OCI-LY3 (cell line): ENCODE measurements around the gene KXD1.

Experiments used
- EZH2phosphoT487 ChIP-seq: fragments of 200-600 bp; shearing (Covaris generic); IDR thresholded peaks from 2 replicates; pipeline ENCODE4 v1.6.1; 2018; ENCODE audit warnings: antibody characterized with exemption, mixed run types, low read depth
- TF ChIP-seq, protein P1 (sequence below): fragments of 200-600, 300-600 bp; sonication (generic); IDR thresholded peaks from 2 replicates; pipeline ENCODE4 v1.5.1; 2014; ENCODE audit warnings: antibody characterized with exemption, low read length, low read depth

DNA sequence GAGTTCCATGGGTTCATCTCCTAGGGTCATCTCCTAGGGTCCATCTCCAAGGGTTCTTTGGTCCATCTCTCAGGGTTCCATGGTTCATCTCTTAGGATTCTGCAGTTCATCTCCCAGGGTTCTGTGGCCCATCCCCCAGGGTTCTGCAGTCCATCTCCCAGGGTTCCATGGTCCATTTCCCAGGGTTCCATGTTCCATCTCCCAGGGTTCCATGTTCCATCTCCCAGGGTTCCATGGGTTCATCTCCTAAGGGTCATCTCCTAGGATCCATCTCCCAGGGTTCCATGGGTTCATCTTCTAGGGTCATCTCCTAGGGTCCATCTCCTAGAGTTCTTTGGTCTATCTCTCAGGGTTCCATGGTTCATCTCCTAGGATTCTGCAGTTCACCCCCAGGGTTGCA, 59.9 kb downstream of the KXD1 start:
- TF ChIP-seq, protein P1, sequence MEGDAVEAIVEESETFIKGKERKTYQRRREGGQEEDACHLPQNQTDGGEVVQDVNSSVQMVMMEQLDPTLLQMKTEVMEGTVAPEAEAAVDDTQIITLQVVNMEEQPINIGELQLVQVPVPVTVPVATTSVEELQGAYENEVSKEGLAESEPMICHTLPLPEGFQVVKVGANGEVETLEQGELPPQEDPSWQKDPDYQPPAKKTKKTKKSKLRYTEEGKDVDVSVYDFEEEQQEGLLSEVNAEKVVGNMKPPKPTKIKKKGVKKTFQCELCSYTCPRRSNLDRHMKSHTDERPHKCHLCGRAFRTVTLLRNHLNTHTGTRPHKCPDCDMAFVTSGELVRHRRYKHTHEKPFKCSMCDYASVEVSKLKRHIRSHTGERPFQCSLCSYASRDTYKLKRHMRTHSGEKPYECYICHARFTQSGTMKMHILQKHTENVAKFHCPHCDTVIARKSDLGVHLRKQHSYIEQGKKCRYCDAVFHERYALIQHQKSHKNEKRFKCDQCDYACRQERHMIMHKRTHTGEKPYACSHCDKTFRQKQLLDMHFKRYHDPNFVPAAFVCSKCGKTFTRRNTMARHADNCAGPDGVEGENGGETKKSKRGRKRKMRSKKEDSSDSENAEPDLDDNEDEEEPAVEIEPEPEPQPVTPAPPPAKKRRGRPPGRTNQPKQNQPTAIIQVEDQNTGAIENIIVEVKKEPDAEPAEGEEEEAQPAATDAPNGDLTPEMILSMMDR, result no peak
- TF ChIP-seq EZH2phosphoT487, result no peak
